RKO (cell line): ENCODE data around the gene LIPM.

Source experiments
- DNase-seq: peaks from one replicate; pipeline ENCODE4 v3.0.0-alpha.2; 2016; ENCODE audit warnings: low spot score

LIPM gene

GRCh38 chr10:88802523-88803285 lies at the start of gene LIPM:
Gene LIPM (plus strand): TSS chr10:88802730. CDS start chr10:88802897, 167 bp downstream.
- DNase-seq = no peak

GRCh38 chr10:88754287-88754686 lies 48.2 kb upstream of the LIPM start:
- no peak for DNase-seq

GRCh38 chr10:88755753-88756152 lies 46.8 kb upstream of the LIPM start:
- DNase-seq = no peak

GRCh38 chr10:88756660-88757059 lies 45.9 kb upstream of the LIPM start:
- no peak for DNase-seq

- no peak for DNase-seq
These were observed 43.0 kb upstream of the LIPM start, which contains the start of gene LIPN for GRCh38 chr10:88759366-88760101. Gene LIPN (plus strand): TSS chr10:88760020. CDS start chr10:88761406, 1,386 bp downstream.

GRCh38 chr10:88762906-88763305 lies 39.6 kb upstream of the LIPM start:
- no peak for DNase-seq

- DNase-seq = no peak
These were observed 39.1 kb upstream of the LIPM start for GRCh38 chr10:88763441-88763840.

- DNase-seq = no peak
These were observed 38.4 kb upstream of the LIPM start for GRCh38 chr10:88764110-88764509.

GRCh38 chr10:88765816-88766215 lies 36.7 kb upstream of the LIPM start:
- no peak for DNase-seq

- DNase-seq = no peak
These were observed 33.1 kb upstream of the LIPM start for GRCh38 chr10:88769384-88769783.

- no peak for DNase-seq
These were observed 21.3 kb upstream of the LIPM start for GRCh38 chr10:88781206-88781605.

- no peak for DNase-seq
These were observed 20.3 kb upstream of the LIPM start for GRCh38 chr10:88782222-88782621.

GRCh38 chr10:88783724-88784123 lies 18.8 kb upstream of the LIPM start:
- no peak for DNase-seq

GRCh38 chr10:88786032-88786770 lies 16.3 kb upstream of the LIPM start:
- DNase-seq = no peak

GRCh38 chr10:88787463-88787862 lies 15.1 kb upstream of the LIPM start:
- DNase-seq = no peak

GRCh38 chr10:88788924-88789323 lies 13.6 kb upstream of the LIPM start:
- DNase-seq = no peak

GRCh38 chr10:88791924-88792323 lies 10.6 kb upstream of the LIPM start:
- DNase-seq = peak; percentile 59

GRCh38 chr10:88792661-88793060 lies 9.9 kb upstream of the LIPM start:
- DNase-seq = no peak

- peak; percentile 4 for DNase-seq
These were observed 8.7 kb upstream of the LIPM start for GRCh38 chr10:88793712-88794299.

- DNase-seq = no peak
These were observed 7.8 kb upstream of the LIPM start for GRCh38 chr10:88794731-88795130.

GRCh38 chr10:88800152-88801125 lies 2.1 kb upstream of the LIPM start:
- no peak for DNase-seq
